ENCODE measurements around the gene SLC2A13.
"Not testable (repeated sequence)": the region's sequence is repeated elsewhere in the genome, so short reads cannot be mapped to it uniquely, and the experiment has no call there.

Gene SLC2A13

GRCh38 chr12:39928181-39928899, 177.5 kb downstream of the SLC2A13 start:
- no peak for DNase-seq (ENCODE audit: low read depth in 2 of 2)

- DNase-seq (ENCODE audit: low read depth in 2 of 2): no peak
These were observed 182.5 kb downstream of the SLC2A13 start for GRCh38 chr12:39923364-39923763.

- not testable (repeated sequence) for DNase-seq (ENCODE audit: low read depth in 2 of 2)
These were observed 183.3 kb downstream of the SLC2A13 start for GRCh38 chr12:39922598-39922997.

DNA sequence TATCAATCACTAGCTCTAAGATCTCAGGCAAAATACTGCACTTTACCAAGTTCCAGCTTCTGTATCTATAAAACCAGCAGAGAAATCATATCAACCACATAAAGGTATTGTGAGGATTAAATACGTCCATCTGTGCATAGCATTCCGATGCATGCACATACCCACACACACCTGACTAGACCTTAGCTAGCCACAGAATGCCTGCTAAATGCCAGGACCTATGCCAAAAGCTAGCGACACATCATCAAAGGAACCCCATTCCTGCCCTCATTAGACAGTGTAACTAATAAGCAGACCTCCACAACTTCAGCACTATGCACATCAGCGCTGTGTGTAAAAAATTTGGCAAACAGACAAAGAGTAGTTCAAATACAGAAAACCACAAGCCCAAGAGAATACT, 185.2 kb downstream of the SLC2A13 start:
- DNase-seq (ENCODE audit: low read depth in 2 of 2): no peak

DNA sequence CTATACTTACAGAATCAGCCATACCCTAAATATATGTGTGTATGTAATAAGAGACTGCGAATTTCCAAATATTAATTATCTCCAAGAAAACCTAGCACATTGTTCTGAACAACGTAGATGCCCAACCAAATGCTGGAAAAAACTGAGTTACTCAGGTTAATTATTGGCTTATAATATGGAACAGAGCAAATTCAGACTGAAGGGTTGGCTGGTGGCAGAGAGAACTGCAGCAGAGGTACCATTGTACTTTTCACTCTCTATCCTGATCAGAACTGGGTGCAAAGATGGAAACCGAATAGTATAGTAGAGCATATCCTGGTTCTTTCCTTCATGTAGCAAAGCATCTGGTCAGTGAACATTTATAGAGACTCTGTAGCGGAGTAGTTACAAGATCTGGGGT, 185.7 kb downstream of the SLC2A13 start:
- no peak for DNase-seq (ENCODE audit: low read depth in 2 of 2)

GRCh38 chr12:39919790-39920189, 186.1 kb downstream of the SLC2A13 start:
- no peak for DNase-seq (ENCODE audit: low read depth in 2 of 2)

- DNase-seq (ENCODE audit: low read depth in 2 of 2): no peak
These were observed 190.6 kb downstream of the SLC2A13 start for GRCh38 chr12:39915249-39915648.

- no peak for DNase-seq (ENCODE audit: low read depth in 2 of 2)
These were observed 193.5 kb downstream of the SLC2A13 start for GRCh38 chr12:39912211-39912980.

DNA sequence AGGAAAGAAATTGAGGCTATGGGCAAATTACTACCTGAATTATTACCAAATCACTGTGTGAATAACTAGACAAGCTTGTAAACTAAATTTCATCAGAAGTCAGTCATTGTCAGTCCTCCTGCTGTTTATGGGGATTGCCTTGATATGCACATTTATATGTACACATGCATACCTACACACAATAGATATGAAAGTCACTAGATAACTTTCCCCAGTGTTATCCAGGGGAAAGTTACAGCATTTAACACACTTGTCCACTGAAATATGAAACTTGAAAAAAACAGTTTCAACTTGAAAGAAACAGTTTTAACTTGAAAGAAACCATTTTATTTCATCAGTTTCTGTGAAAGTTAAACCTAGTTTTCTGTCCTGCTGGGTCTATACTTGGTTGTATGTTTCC, 199.6 kb downstream of the SLC2A13 start:
- DNase-seq (ENCODE audit: low read depth in 2 of 2): no peak

- no peak for DNase-seq (ENCODE audit: low read depth in 2 of 2)
These were observed 200.7 kb downstream of the SLC2A13 start for GRCh38 chr12:39905152-39905551.

- no peak for DNase-seq (ENCODE audit: low read depth in 2 of 2)
These were observed 203.1 kb downstream of the SLC2A13 start for GRCh38 chr12:39902821-39903220.

DNA sequence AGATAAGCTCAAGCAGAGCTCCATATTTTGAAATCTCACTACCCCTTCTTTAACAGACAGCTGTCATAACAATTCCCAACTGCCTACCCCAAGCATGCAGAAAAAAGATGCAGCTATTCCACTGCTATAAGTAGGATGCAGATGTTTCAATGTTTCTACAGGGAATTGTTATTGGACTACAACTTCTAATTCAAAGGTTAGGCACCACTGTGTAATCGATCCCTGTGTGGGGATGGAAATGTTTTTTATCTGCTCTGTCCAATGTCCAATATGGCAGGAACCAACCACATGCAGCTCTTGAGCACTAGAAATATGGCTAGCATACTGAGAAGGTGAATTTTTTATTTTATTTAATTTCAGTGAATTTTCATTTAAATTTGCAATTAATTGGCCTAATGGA, 208.6 kb downstream of the SLC2A13 start:
- DNase-seq (ENCODE audit: low read depth in 2 of 2): no peak

DNA sequence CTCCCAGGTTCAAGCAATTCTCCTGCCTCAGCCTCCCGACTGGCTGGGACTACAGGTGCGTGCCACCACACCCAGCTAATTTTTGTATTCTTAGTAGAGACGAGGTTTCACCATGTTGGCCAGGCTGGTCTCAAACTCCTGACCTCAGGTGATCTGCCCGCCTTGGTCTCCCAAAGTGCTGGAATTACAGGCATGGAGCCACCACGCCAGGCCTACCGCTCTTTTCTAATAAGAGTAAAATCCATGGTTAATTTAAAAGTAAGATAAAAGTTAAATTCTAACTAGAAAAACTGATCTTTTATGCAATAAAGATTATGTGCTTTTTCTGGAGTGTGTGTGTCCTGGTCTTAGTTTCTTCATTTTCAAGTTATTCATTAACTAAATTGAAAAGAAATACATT, 212.5 kb downstream of the SLC2A13 start:
- DNase-seq (ENCODE audit: low read depth in 2 of 2): not testable (repeated sequence)

DNA sequence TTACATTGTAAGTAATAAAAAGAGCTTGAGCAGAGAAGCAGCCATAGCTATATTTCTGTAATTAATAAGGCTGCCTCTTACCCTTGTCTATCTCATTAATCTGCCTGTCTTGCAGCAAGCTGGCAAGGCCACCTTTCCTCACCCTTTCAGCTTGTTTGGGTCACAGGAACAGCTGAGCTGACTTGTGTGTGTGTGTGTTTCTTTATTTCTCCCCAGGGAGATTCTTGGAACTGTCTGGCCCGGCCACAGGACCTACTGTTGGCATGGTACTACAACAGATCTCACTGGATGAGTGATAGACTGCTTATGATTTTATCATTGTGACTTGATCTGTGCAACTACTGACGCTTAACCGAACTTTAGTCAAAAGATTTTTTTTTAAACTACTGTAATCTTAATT, 213.7 kb downstream of the SLC2A13 start:
- no peak for DNase-seq (ENCODE audit: low read depth in 2 of 2)

DNA sequence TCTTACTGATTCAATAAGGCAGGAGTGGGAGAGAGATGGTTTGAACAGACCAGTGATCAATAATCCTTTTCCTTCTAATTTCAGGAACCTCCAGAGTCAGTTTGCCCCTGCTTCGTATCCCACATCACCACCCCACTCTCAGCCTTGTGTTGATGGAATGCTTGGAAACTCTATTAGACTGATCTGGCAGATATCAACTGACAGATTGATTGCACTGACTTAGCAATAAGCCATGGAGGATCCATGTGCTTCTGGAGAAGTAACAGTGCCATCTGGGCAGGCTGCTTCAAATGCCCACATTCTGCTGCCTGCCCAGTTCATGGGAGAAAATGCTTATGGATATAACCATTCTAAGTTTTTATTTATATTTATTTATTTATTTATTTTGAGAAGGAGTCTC, 218.0 kb downstream of the SLC2A13 start:
- no peak for DNase-seq (ENCODE audit: low read depth in 2 of 2)

GRCh38 chr12:39886106-39886505, 219.8 kb downstream of the SLC2A13 start:
- DNase-seq (ENCODE audit: low read depth in 2 of 2): no peak

GRCh38 chr12:39884616-39885125, 221.2 kb downstream of the SLC2A13 start:
- no peak for DNase-seq (ENCODE audit: low read depth in 2 of 2)

- DNase-seq (ENCODE audit: low read depth in 2 of 2): no peak
These were observed 222.5 kb downstream of the SLC2A13 start for GRCh38 chr12:39883411-39883810.

GRCh38 chr12:39878753-39879152, 227.1 kb downstream of the SLC2A13 start:
- DNase-seq (ENCODE audit: low read depth in 2 of 2): no peak

DNA sequence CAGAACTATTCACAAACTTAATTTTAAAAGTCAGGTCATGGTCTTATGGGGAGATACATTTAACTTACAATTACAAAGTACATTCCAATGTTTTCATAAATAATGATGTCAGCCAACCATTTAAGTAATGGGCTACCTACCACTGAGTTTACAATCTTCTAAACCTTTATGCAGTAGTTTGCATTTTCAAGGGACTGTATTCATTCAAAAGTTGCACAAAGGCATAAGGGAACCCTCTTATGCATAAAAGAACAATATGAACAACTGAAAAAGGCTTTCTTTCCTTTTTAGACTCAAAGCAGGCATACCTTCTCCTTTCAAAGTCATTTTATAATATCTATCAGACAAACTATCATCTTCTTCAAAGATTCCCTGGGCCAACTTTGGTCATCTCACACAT, 230.2 kb downstream of the SLC2A13 start:
- DNase-seq (ENCODE audit: low read depth in 2 of 2): no peak

GRCh38 chr12:39874785-39875184, 231.1 kb downstream of the SLC2A13 start:
- no peak for DNase-seq (ENCODE audit: low read depth in 2 of 2)

DNA sequence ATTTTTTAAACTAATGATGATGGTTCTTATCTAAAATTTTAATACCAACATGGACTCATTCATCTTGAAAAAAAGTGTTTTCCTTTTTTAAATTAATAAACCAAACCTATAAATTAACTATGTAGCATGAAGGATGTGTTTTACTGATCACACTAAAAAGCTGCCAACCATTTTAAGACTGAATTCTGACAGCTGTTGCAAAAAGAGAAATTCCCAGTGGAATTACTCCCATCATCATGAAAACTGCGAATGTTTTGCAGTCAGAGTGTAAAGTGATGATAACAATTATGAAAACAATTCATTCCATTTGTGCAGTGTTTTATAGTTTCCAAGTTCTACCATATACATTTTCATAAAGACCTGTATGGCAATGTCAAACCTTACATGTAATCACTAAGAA, 232.8 kb downstream of the SLC2A13 start:
- DNase-seq (ENCODE audit: low read depth in 2 of 2): no peak

DNA sequence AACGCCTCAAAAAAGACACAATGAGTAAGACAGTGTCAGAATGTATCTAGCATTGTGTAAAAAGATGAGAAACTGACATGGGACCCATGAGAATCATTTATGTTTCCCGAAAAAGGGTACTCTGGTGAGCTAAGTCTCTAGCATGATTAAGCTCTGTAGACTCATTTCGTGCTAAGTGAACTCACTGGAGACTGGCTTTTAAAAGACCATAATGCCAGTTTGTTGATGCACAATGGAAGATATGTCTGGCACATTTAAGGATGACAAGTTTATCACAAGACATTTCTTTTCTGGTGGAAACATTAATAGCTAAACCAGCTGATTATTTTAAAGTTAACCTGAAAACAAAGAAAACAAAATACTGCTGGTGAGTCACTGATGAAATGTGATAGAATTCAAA, 233.5 kb downstream of the SLC2A13 start:
- no peak for DNase-seq (ENCODE audit: low read depth in 2 of 2)

All from stimulated activated CD8-positive, alpha-beta memory T cell treated with anti-CD3 and anti-CD28 coated beads, Interleukin-7, amount 100 ng/mL, for 4 hours (primary cell).